ENCODE data around the gene CCNB1IP1.
"Not testable (repeated sequence)": the region's sequence is repeated elsewhere in the genome, so short reads cannot be mapped to it uniquely, and the experiment has no call there.

CCNB1IP1 gene

GRCh38 chr14:20331053-20331613, 1.9 kb downstream of the CCNB1IP1 start:
- DNase-seq = no peak

GRCh38 chr14:20329355-20329754, 3.7 kb downstream of the CCNB1IP1 start:
- DNase-seq = no peak

GRCh38 chr14:20328705-20329104, 4.4 kb downstream of the CCNB1IP1 start:
- no peak for DNase-seq

- DNase-seq = peak; percentile 17
Measured at GRCh38 chr14:20327005-20327869, 5.8 kb downstream of the CCNB1IP1 start.

GRCh38 chr14:20317720-20318119, 15.4 kb downstream of the CCNB1IP1 start:
- no peak for DNase-seq

GRCh38 chr14:20314026-20314425, 19.1 kb downstream of the CCNB1IP1 start:
- no peak for DNase-seq

GRCh38 chr14:20306079-20306423, 27.0 kb downstream of the CCNB1IP1 start:
- no peak for DNase-seq

- DNase-seq = peak; percentile 50
Measured at GRCh38 chr14:20305265-20306078, 27.6 kb downstream of the CCNB1IP1 start, which contains the start of gene TTC5. Gene TTC5, minus strand, starts transcription at chr14:20305951. Its CDS starts 14 bp downstream, at chr14:20305937.

GRCh38 chr14:20302042-20302755, 30.9 kb downstream of the CCNB1IP1 start:
- no peak for DNase-seq

GRCh38 chr14:20295067-20295466, 38.0 kb downstream of the CCNB1IP1 start:
- DNase-seq = no peak

GRCh38 chr14:20294636-20295035, 38.4 kb downstream of the CCNB1IP1 start:
- no peak for DNase-seq

GRCh38 chr14:20281998-20282397, 51.1 kb downstream of the CCNB1IP1 start:
- DNase-seq = not testable (repeated sequence)

GRCh38 chr14:20280265-20280664, 52.8 kb downstream of the CCNB1IP1 start:
- DNase-seq = not testable (repeated sequence)

GRCh38 chr14:20278414-20278813, 54.7 kb downstream of the CCNB1IP1 start:
- no peak for DNase-seq

- no peak for DNase-seq
Measured at GRCh38 chr14:20277409-20277808, 55.7 kb downstream of the CCNB1IP1 start.

GRCh38 chr14:20274062-20274461, 59.0 kb downstream of the CCNB1IP1 start:
- no peak for DNase-seq

GRCh38 chr14:20264361-20264760, 68.7 kb downstream of the CCNB1IP1 start:
- not testable (repeated sequence) for DNase-seq

GRCh38 chr14:20262642-20263128, 70.4 kb downstream of the CCNB1IP1 start:
- no peak for DNase-seq

Measured in amniotic stem cell (primary cell).